ENCODE data around the gene UBE2S. TPM values are rescaled to one million over a fixed set of nuclear protein-coding genes. Genes with fewer than 3 reads are reported as not detected.
A peak's percentile ranks its signal among the peaks of the same experiment; 100 is the strongest.
"Not testable (repeated sequence)": the region's sequence is repeated elsewhere in the genome, so short reads cannot be mapped to it uniquely, and the experiment has no call there.

The UBE2S gene
- total RNA-seq, 1 donor from 2014 or later: 53.4 TPM

- DNase-seq (ENCODE audit: low read depth): no peak
- Histone ChIP-seq H3K36me3 (ENCODE audit: control insufficient read depth, insufficient read depth, low read length) (no peaks in the 10 kb centered on the region), H3K27me3 (ENCODE audit: control insufficient read depth, insufficient read depth, low read length) (peaks cover 53% of the 10 kb centered on the region), H3K4me3 (ENCODE audit: low read depth, low read length) (no peak overlapping the region)
- no peak for TF ChIP-seq CTCF (IDR thresholded peaks at IDR 0.05; ENCODE audit: insufficient read depth, low read length, poor library complexity, severe bottlenecking)
Measured at GRCh38 chr19:55451965-55452748, 44.6 kb upstream of the UBE2S start.

GRCh38 chr19:55451163-55451964, 43.8 kb upstream of the UBE2S start:
- DNase-seq (ENCODE audit: low read depth): no peak
- H3K27me3 ChIP-seq (ENCODE audit: control insufficient read depth, insufficient read depth, low read length): peaks cover 61% of the 10 kb centered on the region
- no peaks in the 10 kb centered on the region for H3K36me3 ChIP-seq (ENCODE audit: control insufficient read depth, insufficient read depth, low read length)
- no peak for TF ChIP-seq CTCF (IDR thresholded peaks at IDR 0.05; ENCODE audit: insufficient read depth, low read length, poor library complexity, severe bottlenecking)
- no peak overlapping the region for H3K4me3 ChIP-seq (ENCODE audit: low read depth, low read length)

GRCh38 chr19:55449469-55449868, 41.9 kb upstream of the UBE2S start:
- TF ChIP-seq CTCF (IDR thresholded peaks at IDR 0.05; ENCODE audit: insufficient read depth, low read length, poor library complexity, severe bottlenecking): no peak
- peaks cover 73% of the 10 kb centered on the region for H3K27me3 ChIP-seq (ENCODE audit: control insufficient read depth, insufficient read depth, low read length)
- H3K36me3 ChIP-seq (ENCODE audit: control insufficient read depth, insufficient read depth, low read length): no peaks in the 10 kb centered on the region
- no peak overlapping the region for H3K4me3 ChIP-seq (ENCODE audit: low read depth, low read length)
- no peak for DNase-seq (ENCODE audit: low read depth)

- H3K27me3 ChIP-seq (ENCODE audit: control insufficient read depth, insufficient read depth, low read length): peaks cover 85% of the 10 kb centered on the region
- not testable (repeated sequence) for DNase-seq (ENCODE audit: low read depth); H3K36me3 ChIP-seq (ENCODE audit: control insufficient read depth, insufficient read depth, low read length); H3K4me3 ChIP-seq (ENCODE audit: low read depth, low read length)
Measured at GRCh38 chr19:55448175-55448490, 40.5 kb upstream of the UBE2S start.

- Histone ChIP-seq H3K27me3 (ENCODE audit: control insufficient read depth, insufficient read depth, low read length) (peaks cover 88% of the 10 kb centered on the region), H3K36me3 (ENCODE audit: control insufficient read depth, insufficient read depth, low read length) (no peaks in the 10 kb centered on the region), H3K4me3 (ENCODE audit: low read depth, low read length) (no peak overlapping the region)
- no peak for DNase-seq (ENCODE audit: low read depth)
- peak; percentile 13 for TF ChIP-seq CTCF (IDR thresholded peaks at IDR 0.05; ENCODE audit: insufficient read depth, low read length, poor library complexity, severe bottlenecking)
Measured at GRCh38 chr19:55447421-55448174, 40.0 kb upstream of the UBE2S start.

- no peak for TF ChIP-seq CTCF (IDR thresholded peaks at IDR 0.05; ENCODE audit: insufficient read depth, low read length, poor library complexity, severe bottlenecking)
- Histone ChIP-seq H3K4me3 (ENCODE audit: low read depth, low read length) (no peak overlapping the region), H3K36me3 (ENCODE audit: control insufficient read depth, insufficient read depth, low read length) (no peaks in the 10 kb centered on the region), H3K27me3 (ENCODE audit: control insufficient read depth, insufficient read depth, low read length) (peaks cover 84% of the 10 kb centered on the region)
- DNase-seq (ENCODE audit: low read depth): no peak
Measured at GRCh38 chr19:55446060-55446459, 38.5 kb upstream of the UBE2S start.
